GM19397 (cell line): Measurements from ENCODE around the gene MT1H.
A peak's percentile ranks its signal among the peaks of the same experiment; 100 is the strongest.
"Not testable (repeated sequence)": the region's sequence is repeated elsewhere in the genome, so short reads cannot be mapped to it uniquely, and the experiment has no call there.

Experiments
- ATAC-seq: cut with Tn5 transposase; IDR thresholded peaks from one replicate; pipeline ENCODE4 v1.9.1; 2021; ENCODE audit warnings: mild to moderate bottlenecking, moderate library complexity; ENCODE audit not compliant: unreplicated experiment

The MT1H gene

DNA sequence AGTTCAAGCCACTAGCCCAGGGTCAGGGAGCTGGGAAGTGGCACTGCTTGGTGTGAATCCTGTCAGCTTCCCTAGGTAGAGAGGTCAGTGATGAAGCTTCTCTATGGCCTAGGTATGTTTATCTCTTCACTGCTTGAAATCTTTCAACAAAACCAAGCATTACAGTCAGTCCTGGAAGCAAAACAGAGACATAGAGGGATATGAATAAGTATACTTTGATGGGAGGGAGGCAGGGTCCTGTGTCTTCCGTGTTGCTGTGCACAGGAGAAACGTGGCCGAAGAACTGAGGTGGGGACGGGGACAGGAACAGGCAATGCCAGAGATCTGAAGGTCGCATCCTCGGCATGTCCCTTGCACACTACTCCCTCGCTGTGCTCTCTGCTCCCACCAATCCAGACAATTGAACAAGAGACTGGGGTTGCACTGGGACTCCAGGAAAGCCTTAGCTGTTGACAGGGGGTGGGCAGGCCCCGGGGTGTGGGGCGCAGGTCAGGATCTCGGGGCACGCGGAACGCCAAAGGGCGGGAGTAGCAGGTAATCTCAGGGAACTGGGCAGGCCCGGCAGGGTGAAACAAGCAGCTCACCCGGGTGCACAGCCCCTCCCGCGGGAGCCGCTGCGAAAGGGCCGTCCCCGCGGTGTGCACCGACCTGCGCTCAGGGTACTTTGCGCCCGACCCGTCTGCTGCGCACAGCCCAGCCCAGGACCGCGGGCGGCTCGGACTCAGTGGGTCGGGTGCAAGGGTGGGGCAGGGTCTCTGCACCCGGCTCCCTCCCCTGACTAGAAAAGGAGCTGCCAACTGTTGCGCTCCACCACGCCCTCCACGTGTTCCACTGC is at the start of gene MT1H:
MT1H (plus strand) TSS at position 810 of the 835 bp plus-strand sequence. CDS start 71 bp downstream, outside the sequence.
- no peak for ATAC-seq

DNA sequence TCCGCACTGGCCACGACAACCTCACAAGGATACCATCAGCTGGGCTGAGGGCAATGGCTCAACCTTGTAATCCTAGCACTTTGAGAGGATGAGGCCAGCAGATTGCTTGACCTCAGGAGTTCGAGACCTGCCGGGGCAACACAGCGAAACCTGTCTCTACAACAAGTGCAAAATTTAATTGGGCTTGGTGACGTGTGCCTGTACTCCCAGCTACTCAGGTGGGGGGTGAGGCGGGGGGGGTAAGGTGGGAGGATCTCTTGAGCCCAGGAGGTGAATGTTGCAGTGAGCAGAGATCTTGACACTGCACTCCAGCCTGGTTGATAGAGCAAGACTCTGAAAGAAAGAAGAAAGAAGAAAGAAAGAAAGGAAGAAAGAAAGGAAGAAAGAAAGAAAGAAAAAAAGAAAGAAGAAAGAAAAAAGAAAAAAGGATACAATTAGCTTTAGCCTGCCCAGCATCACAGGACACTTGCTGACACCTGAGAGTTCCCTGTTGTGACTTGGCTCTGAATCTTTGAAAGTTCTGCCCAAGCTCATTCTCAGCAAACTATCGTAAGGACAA is 49.2 kb upstream of the MT1H start:
- ATAC-seq, result no peak

- ATAC-seq, result not testable (repeated sequence)
These were observed 47.8 kb upstream of the MT1H start for GRCh38 chr16:56621665-56622445.

GRCh38 chr16:56623184-56623583 is 46.4 kb upstream of the MT1H start:
- ATAC-seq, result not testable (repeated sequence)

GRCh38 chr16:56623637-56624036 is 46.0 kb upstream of the MT1H start:
- no peak for ATAC-seq

DNA sequence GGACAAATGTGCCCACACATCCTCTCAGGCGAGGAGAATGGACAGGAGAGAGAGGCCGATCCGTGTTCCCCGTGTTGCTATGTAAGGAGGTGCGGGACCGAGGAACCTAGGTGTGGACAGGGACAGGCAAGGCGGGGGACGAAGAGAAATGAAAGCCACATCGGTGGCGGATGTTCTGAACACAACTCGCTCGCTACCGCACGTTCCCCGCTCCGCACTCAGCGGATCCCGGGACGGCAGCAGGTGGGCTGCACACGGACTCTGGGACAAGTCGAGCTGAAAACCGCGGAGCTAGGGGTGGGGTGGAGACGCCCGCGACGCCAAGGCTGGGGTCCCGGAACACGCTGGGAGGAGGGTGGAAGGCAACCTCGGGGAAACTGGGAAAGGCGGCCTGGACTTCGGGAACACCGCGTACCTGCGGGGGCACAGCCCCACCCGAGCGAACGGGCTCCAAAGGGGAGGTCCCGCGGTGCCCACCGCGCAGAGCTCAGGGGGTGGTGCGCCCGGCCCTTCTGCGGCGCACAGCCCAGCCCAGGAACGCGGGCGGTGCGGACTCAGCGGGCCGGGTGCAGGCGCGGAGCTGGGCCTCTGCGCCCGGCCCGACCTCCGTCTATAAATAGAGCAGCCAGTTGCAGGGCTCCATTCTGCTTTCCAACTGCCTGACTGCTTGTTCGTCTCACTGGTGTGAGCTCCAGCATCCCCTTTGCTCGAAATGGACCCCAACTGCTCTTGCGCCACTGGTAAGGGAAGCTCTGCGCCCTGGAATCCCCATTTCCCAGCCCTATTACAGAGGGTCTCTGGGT is 44.3 kb upstream of the MT1H start, which contains the start of gene MT1E:
MT1E (plus strand) TSS at position 642 of the 803 bp plus-strand sequence; CDS start at position 713, 71 bp downstream.
- ATAC-seq, result peak; percentile 70

DNA sequence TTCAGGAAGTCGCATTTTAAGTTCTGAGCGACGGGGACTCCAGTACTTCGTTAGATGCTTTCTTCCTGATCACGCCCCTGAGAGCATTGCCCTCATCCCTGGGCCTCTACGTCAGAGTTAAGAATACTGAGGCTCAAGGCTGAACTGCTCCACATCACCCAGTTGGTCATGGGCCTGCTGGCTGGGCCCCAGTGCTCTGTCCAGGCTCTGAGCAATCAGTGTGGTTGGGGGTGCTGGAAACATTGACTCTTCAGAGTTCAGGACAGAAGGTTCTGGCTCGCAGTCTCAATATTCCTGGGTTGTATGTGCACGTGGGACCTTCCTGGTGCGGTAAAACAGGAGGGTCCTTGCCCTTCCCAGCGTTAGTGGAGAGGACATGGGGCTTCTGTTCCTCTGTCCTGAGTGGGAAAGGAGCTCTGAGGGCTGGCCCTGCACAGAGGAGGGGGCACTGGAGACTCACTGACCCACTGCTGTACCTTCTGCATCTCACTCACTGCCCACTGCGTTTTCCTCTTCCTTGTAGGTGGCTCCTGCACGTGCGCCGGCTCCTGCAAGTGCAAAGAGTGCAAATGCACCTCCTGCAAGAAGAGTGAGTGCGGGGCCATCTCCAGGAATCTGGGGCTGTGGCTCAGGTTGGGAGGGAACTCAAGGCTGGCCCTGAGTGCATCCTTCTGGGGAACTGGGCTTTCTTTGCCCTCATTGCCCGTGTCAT is 43.5 kb upstream of the MT1H start:
- ATAC-seq, result no peak

DNA sequence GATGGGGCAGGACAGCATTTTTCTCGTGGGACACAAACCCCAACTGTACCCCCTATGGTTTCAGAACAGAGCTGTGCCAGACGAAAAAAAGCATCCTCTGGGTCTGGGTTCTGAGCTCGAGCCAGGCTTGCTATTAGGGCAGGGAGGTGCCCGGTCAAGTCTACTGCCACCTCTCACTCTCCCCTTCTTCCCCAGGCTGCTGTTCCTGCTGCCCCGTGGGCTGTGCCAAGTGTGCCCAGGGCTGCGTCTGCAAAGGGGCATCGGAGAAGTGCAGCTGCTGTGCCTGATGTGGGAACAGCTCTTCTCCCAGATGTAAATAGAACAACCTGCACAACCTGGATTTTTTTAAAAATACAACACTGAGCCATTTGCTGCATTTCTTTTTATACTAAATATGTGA is 42.9 kb upstream of the MT1H start:
- no peak for ATAC-seq

GRCh38 chr16:56628486-56629350 is 40.9 kb upstream of the MT1H start:
- ATAC-seq, result no peak

DNA sequence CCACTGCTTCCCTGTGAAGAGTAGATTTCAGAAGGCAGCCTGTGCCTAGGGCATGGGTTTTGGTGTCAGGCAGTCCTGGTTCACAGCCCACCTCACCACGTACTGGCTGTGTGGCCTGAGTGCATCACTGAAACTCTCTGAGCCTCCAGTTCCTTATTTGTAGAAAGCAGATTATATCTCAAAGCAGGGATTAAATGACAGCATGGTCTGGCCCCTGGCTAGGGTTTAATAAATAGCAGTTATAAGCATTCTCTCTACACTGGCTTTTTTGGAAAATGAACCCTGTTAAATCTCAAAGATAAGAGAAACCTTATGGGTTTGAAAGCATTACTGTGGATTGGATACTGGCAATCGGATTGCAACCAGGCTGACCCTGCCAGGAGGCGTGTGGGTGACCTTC is 40.1 kb upstream of the MT1H start:
- ATAC-seq, result no peak

GRCh38 chr16:56630134-56630533 is 39.5 kb upstream of the MT1H start:
- peak; percentile 60 for ATAC-seq

GRCh38 chr16:56631197-56631596 is 38.4 kb upstream of the MT1H start:
- ATAC-seq, result no peak

DNA sequence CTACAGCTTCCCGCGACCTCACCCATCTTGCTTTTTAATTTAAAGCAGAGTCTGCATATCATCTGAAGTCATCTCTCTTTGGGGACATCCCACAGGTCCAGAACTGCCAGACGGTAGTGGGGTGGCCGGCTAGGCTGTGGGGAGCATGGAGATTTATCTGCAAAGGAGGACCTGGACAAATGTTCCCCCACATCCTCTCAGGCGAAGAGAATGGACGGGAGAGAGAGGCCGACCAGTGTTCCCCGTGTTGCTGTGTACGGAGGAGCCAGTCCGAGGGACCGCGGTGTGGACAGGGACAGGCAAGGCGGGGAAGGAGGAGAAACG is 37.8 kb upstream of the MT1H start:
- no peak for ATAC-seq

- ATAC-seq, result no peak
These were observed 37.3 kb upstream of the MT1H start, which contains the start of gene MT1M for GRCh38 chr16:56632156-56632847. Gene MT1M, plus strand, starts transcription at chr16:56632659. Its CDS starts 73 bp downstream, at chr16:56632732.

DNA sequence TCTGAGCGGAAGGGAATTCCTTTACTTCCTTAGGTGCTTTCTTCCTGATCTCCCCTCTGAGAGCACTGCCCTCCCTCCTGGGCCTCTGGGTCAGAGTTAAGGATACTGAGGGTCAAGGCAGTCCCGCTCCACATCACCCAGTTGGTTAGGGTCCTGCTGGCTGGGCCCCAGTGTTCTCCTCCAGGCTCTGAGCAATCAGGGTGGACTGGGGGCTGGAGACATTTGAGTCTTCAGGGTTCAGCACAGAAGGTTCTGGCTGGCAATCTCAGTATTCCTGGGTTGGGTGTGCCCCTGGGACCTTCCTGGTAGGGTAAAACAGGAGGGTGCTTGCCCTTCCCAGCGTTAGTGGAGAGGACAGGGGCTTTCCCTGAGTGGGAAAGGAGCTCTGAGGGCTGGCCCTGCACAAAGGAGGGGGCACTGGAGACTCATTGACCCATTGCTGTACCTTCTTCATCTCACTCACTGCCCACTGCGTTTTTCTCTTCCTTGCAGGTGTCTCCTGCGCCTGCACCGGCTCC is 36.7 kb upstream of the MT1H start:
- ATAC-seq, result no peak

DNA sequence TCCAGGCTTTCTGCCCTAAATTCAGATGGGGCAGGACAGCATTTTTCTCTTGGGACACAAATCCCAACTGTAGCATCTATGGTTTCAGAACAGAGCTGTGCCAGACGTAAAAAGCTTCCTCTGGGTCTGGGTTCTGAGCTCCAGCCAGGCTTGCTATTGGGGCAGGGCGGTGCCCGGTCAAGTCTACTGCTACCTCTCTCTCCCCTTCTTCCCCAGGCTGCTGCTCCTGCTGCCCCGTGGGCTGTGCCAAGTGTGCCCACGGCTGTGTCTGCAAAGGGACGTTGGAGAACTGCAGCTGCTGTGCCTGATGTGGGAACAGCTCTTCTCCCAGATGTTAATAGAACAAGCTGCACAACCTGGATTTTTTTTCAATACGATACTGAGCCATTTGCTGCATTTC is 36.1 kb upstream of the MT1H start:
- ATAC-seq, result no peak

- no peak for ATAC-seq
These were observed 34.7 kb upstream of the MT1H start for GRCh38 chr16:56634715-56635440.
